ENCODE measurements around the gene CCS.

DNA sequence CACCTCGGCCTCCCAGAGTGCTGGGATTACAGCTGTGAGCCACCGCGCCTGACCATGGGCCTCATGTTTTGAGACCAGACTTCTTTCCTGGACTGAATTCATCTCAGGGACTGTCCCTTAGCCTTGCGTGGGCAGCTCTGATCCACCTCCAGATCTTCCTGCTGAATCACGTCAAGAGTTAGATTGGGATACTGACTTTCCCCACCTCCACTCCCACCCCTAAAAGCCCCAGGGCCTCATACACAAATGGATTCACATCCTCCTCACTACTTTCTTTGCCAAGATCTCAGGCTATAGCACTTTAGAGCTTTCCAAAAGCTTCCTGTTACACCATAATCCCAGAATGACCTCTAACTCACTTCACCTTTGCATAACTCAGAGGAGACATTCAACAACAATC is 12.2 kb upstream of the CCS start:
- TF ChIP-seq EZH2 (IDR thresholded peaks at IDR 0.05) (no peak), POLR2AphosphoS5 (IDR thresholded peaks at IDR 0.05; ENCODE audit: borderline replicate concordance, low read depth, low read length) (no peak), FOXP2 (optimal IDR thresholded peaks at IDR 0.05; ENCODE audit: control extremely low read depth, extremely low read length, insufficient read depth) (no peak)

Measured in SK-N-MC (cell line).